PC-9 (cell line): ENCODE measurements around the gene GFRA1.

ENCODE experiments used
- CTCF ChIP-seq: fragments of 200-600 bp; sonication (generic); conservative IDR thresholded peaks from 2 replicates; pipeline ENCODE4 v1.6.1; 2017; ENCODE audit warnings: mixed run types, antibody characterized with exemption, mild to moderate bottlenecking, moderate library complexity
- EZH2 ChIP-seq: fragments of 200-600 bp; sonication (generic); IDR thresholded peaks from 2 replicates; pipeline ENCODE4 v1.8.0; 2017; ENCODE audit warnings: antibody characterized with exemption, low read depth

GRCh38 chr10:116063107-116063506 lies 209.9 kb downstream of the GFRA1 start:
- no peak for TF ChIP-seq CTCF
- no peak for TF ChIP-seq EZH2
